Measurements from ENCODE around the gene GOSR2.
"Not testable (repeated sequence)": the region's sequence is repeated elsewhere in the genome, so short reads cannot be mapped to it uniquely, and the experiment has no call there.

Gene GOSR2

GRCh38 chr17:46968224-46968834, 45.4 kb downstream of the GOSR2 start:
- DNase-seq = no peak

- DNase-seq = no peak
Measured at GRCh38 chr17:46968896-46969295, 45.9 kb downstream of the GOSR2 start.

GRCh38 chr17:46971647-46972300, 48.8 kb downstream of the GOSR2 start:
- DNase-seq = no peak

- no peak for DNase-seq
Measured at GRCh38 chr17:46972346-46972745, 49.4 kb downstream of the GOSR2 start.

- no peak for DNase-seq
Measured at GRCh38 chr17:46974086-46974485, 51.1 kb downstream of the GOSR2 start.

GRCh38 chr17:46975287-46975686, 52.3 kb downstream of the GOSR2 start:
- no peak for DNase-seq

- no peak for DNase-seq
Measured at GRCh38 chr17:46976626-46977270, 53.8 kb downstream of the GOSR2 start.

- peak; percentile 25 for DNase-seq
Measured at GRCh38 chr17:46977348-46977747, 54.4 kb downstream of the GOSR2 start.

GRCh38 chr17:46977750-46978488, 55.0 kb downstream of the GOSR2 start:
- no peak for DNase-seq

- DNase-seq = no peak
Measured at GRCh38 chr17:46978489-46979146, 55.7 kb downstream of the GOSR2 start.

- peak; percentile 13 for DNase-seq
Measured at GRCh38 chr17:46979147-46979863, 56.3 kb downstream of the GOSR2 start, which contains the start of gene RPRML. Gene RPRML (minus strand): TSS chr17:46979253. CDS start chr17:46979007, 246 bp downstream.

GRCh38 chr17:46982577-46982976, 59.6 kb downstream of the GOSR2 start:
- no peak for DNase-seq

GRCh38 chr17:46983782-46984181, 60.8 kb downstream of the GOSR2 start:
- no peak for DNase-seq

GRCh38 chr17:46984341-46984740, 61.4 kb downstream of the GOSR2 start:
- DNase-seq = no peak

- no peak for DNase-seq
Measured at GRCh38 chr17:46984892-46985291, 61.9 kb downstream of the GOSR2 start.

GRCh38 chr17:46986366-46986765, 63.4 kb downstream of the GOSR2 start:
- no peak for DNase-seq

- DNase-seq = not testable (repeated sequence)
Measured at GRCh38 chr17:46987927-46988326, 65.0 kb downstream of the GOSR2 start.

- no peak for DNase-seq
Measured at GRCh38 chr17:46989637-46990431, 66.9 kb downstream of the GOSR2 start.

GRCh38 chr17:46991617-46992016, 68.7 kb downstream of the GOSR2 start:
- DNase-seq = no peak
